Esophagus squamous epithelium (tissue), 4 donors: Measurements from ENCODE around the gene MTERF4.

Experiments
- CTCF ChIP-seq, 6 experiments: fragments of 450-650 bp in 4 of 6; fragments of 200-600 bp in 2 of 6; sonication (generic) in 2 of 6; IDR thresholded peaks; one replicate each; pipeline ENCODE4 v1.5.1; 2016 to 2019; ENCODE audit warnings: antibody characterized with exemption in 6 of 6, mild to moderate bottlenecking in 4 of 6, moderate library complexity in 4 of 6
- POLR2A ChIP-seq, 4 donors: fragments of 450-650 bp; IDR thresholded peaks; one replicate each; pipeline ENCODE4 v1.6.1; 2017; ENCODE audit warnings: antibody characterized with exemption in 4 of 4, mild to moderate bottlenecking in 4 of 4, moderate library complexity in 3 of 4

- TF ChIP-seq POLR2A (IDR thresholded peaks at IDR 0.05) (no peak), CTCF (IDR thresholded peaks at IDR 0.05) (no peak)
Observed at GRCh38 chr2:241128266-241128665, 26.2 kb upstream of the MTERF4 start.
